GM19240 (cell line): ENCODE results near the gene DCLK2.

ENCODE experiments used
- DNase-seq: peaks from one replicate; pipeline ENCODE4 v3.0.0; 2011; ENCODE audit warnings: low spot score; ENCODE audit not compliant: insufficient read length

Gene DCLK2

GRCh38 chr4:150069353-150069752, 8.9 kb upstream of the DCLK2 start:
- DNase-seq, result no peak

- DNase-seq, result no peak
Measured at GRCh38 chr4:150070464-150071170, 7.6 kb upstream of the DCLK2 start.

GRCh38 chr4:150072471-150072870, 5.8 kb upstream of the DCLK2 start:
- DNase-seq, result no peak

- DNase-seq, result no peak
Measured at GRCh38 chr4:150072906-150073714, 5.1 kb upstream of the DCLK2 start.

- no peak for DNase-seq
Measured at GRCh38 chr4:150074064-150074463, 4.2 kb upstream of the DCLK2 start.

- DNase-seq, result no peak
Measured at GRCh38 chr4:150078579-150079080, 385 bp downstream of the DCLK2 start.

GRCh38 chr4:150079081-150079581, 886 bp downstream of the DCLK2 start:
- DNase-seq, result no peak

- no peak for DNase-seq
Measured at GRCh38 chr4:150080337-150080736, 2.1 kb downstream of the DCLK2 start.

GRCh38 chr4:150080875-150081274, 2.6 kb downstream of the DCLK2 start:
- DNase-seq, result no peak

- peak; percentile 23 for DNase-seq
Measured at GRCh38 chr4:150082241-150082640, 4.0 kb downstream of the DCLK2 start.

- no peak for DNase-seq
Measured at GRCh38 chr4:150087006-150087405, 8.8 kb downstream of the DCLK2 start.

GRCh38 chr4:150089732-150090131, 11.5 kb downstream of the DCLK2 start:
- no peak for DNase-seq

GRCh38 chr4:150090836-150091235, 12.6 kb downstream of the DCLK2 start:
- DNase-seq, result no peak

- DNase-seq, result no peak
Measured at GRCh38 chr4:150094676-150095075, 16.4 kb downstream of the DCLK2 start.

- DNase-seq, result no peak
Measured at GRCh38 chr4:150096625-150097024, 18.4 kb downstream of the DCLK2 start.

GRCh38 chr4:150098214-150098613, 20.0 kb downstream of the DCLK2 start:
- DNase-seq, result no peak

GRCh38 chr4:150104404-150105027, 26.3 kb downstream of the DCLK2 start:
- DNase-seq, result no peak

- DNase-seq, result no peak
Measured at GRCh38 chr4:150106886-150107285, 28.6 kb downstream of the DCLK2 start.

- DNase-seq, result no peak
Measured at GRCh38 chr4:150108691-150109090, 30.4 kb downstream of the DCLK2 start.

- DNase-seq, result no peak
Measured at GRCh38 chr4:150114641-150115040, 36.4 kb downstream of the DCLK2 start.

- no peak for DNase-seq
Measured at GRCh38 chr4:150115851-150116250, 37.6 kb downstream of the DCLK2 start.

GRCh38 chr4:150116506-150116905, 38.3 kb downstream of the DCLK2 start:
- DNase-seq, result no peak
